Measurements from ENCODE around the gene HAUS6.

The HAUS6 gene

GRCh38 chr9:19020886-19021455 is 81.7 kb downstream of the HAUS6 start:
- no peak for TF ChIP-seq EZH2phosphoT487 (IDR thresholded peaks at IDR 0.05; ENCODE audit: borderline replicate concordance, low read length)
- TF ChIP-seq CTCF (IDR thresholded peaks at IDR 0.05; ENCODE audit: low read depth, low read length, poor library complexity, severe bottlenecking): no peak
- Histone ChIP-seq H3F3A (ENCODE audit: control insufficient read depth, insufficient read depth) (no peaks in the 10 kb centered on the region), H3K27ac (ENCODE audit: low read depth, low read length) (no peak overlapping the region)

GRCh38 chr9:19018201-19018600 is 84.5 kb downstream of the HAUS6 start:
- Histone ChIP-seq H3K4me1 (ENCODE audit: control insufficient read depth, low read length) (no peaks in the 10 kb centered on the region), H3K4me2 (ENCODE audit: low read length) (no peak overlapping the region), H3K36me3 (ENCODE audit: control insufficient read depth, low read length) (no peaks in the 10 kb centered on the region), H3K27me3 (ENCODE audit: control insufficient read depth, low read length) (no peaks in the 10 kb centered on the region), H3K9me3 (ENCODE audit: control insufficient read depth, insufficient read depth, low read length) (no peaks in the 10 kb centered on the region), H3F3A (ENCODE audit: control insufficient read depth, insufficient read depth) (no peaks in the 10 kb centered on the region), H3K79me2 (ENCODE audit: control insufficient read depth, low read length) (no peaks in the 10 kb centered on the region), H3K9me2 (replicated peaks; ENCODE audit: control insufficient read depth, low read length) (no peaks in the 10 kb centered on the region), H3K4me3 (ENCODE audit: low read length) (no peak overlapping the region), H4K20me1 (ENCODE audit: control insufficient read depth, insufficient read depth, low read depth, low read length) (no peaks in the 10 kb centered on the region), H3K27ac (ENCODE audit: low read depth, low read length) (no peak overlapping the region)
- no peak for TF ChIP-seq EZH2phosphoT487 (IDR thresholded peaks at IDR 0.05; ENCODE audit: borderline replicate concordance, low read length)
- no peak for TF ChIP-seq CTCF (IDR thresholded peaks at IDR 0.05; ENCODE audit: low read depth, low read length, poor library complexity, severe bottlenecking)

More at GRCh38 chr9:19020886-19021455, 81.7 kb downstream of the HAUS6 start:
- no peaks in the 10 kb centered on the region for H3K36me3 ChIP-seq (ENCODE audit: control insufficient read depth, low read length)
- H3K4me2 ChIP-seq (ENCODE audit: low read length): no peak overlapping the region
- H3K9me2 ChIP-seq (replicated peaks; ENCODE audit: control insufficient read depth, low read length): no peaks in the 10 kb centered on the region
- H3K4me1 ChIP-seq (ENCODE audit: control insufficient read depth, low read length): no peaks in the 10 kb centered on the region
- no peaks in the 10 kb centered on the region for H3K9me3 ChIP-seq (ENCODE audit: control insufficient read depth, insufficient read depth, low read length)
- no peak overlapping the region for H3K4me3 ChIP-seq (ENCODE audit: low read length)
- no peaks in the 10 kb centered on the region for H4K20me1 ChIP-seq (ENCODE audit: control insufficient read depth, insufficient read depth, low read depth, low read length)
- no peaks in the 10 kb centered on the region for H3K27me3 ChIP-seq (ENCODE audit: control insufficient read depth, low read length)
- H3K79me2 ChIP-seq (ENCODE audit: control insufficient read depth, low read length): no peaks in the 10 kb centered on the region

- Histone ChIP-seq H3K4me3 (ENCODE audit: low read length) (no peak overlapping the region), H3K4me2 (ENCODE audit: low read length) (no peak overlapping the region), H3K79me2 (ENCODE audit: control insufficient read depth, low read length) (no peaks in the 10 kb centered on the region), H4K20me1 (ENCODE audit: control insufficient read depth, insufficient read depth, low read depth, low read length) (no peaks in the 10 kb centered on the region), H3K4me1 (ENCODE audit: control insufficient read depth, low read length) (no peaks in the 10 kb centered on the region), H3K9me2 (replicated peaks; ENCODE audit: control insufficient read depth, low read length) (no peaks in the 10 kb centered on the region), H3K27me3 (ENCODE audit: control insufficient read depth, low read length) (peaks cover 2% of the 10 kb centered on the region; the same call in 1 of the 2 replicates), H3K36me3 (ENCODE audit: control insufficient read depth, low read length) (no peaks in the 10 kb centered on the region), H3K27ac (ENCODE audit: low read depth, low read length) (no peak overlapping the region), H3K9me3 (ENCODE audit: control insufficient read depth, insufficient read depth, low read length) (no peaks in the 10 kb centered on the region), H3F3A (ENCODE audit: control insufficient read depth, insufficient read depth) (no peaks in the 10 kb centered on the region)
- no peak for TF ChIP-seq CTCF (IDR thresholded peaks at IDR 0.05; ENCODE audit: low read depth, low read length, poor library complexity, severe bottlenecking)
- no peak for TF ChIP-seq EZH2phosphoT487 (IDR thresholded peaks at IDR 0.05; ENCODE audit: borderline replicate concordance, low read length)
Observed at GRCh38 chr9:19009391-19009965, 93.2 kb downstream of the HAUS6 start.
